Measurements from ENCODE around the gene NKD2.

The NKD2 gene

GRCh38 chr5:1026700-1027621, 18.4 kb downstream of the NKD2 start:
- DNase-seq (ENCODE audit: low spot score): no peak
- H3K27ac ChIP-seq: no peak overlapping the region
- no peak for TF ChIP-seq CTCF (IDR thresholded peaks at IDR 0.05)
- H3K4me3 ChIP-seq: no peak overlapping the region

DNA sequence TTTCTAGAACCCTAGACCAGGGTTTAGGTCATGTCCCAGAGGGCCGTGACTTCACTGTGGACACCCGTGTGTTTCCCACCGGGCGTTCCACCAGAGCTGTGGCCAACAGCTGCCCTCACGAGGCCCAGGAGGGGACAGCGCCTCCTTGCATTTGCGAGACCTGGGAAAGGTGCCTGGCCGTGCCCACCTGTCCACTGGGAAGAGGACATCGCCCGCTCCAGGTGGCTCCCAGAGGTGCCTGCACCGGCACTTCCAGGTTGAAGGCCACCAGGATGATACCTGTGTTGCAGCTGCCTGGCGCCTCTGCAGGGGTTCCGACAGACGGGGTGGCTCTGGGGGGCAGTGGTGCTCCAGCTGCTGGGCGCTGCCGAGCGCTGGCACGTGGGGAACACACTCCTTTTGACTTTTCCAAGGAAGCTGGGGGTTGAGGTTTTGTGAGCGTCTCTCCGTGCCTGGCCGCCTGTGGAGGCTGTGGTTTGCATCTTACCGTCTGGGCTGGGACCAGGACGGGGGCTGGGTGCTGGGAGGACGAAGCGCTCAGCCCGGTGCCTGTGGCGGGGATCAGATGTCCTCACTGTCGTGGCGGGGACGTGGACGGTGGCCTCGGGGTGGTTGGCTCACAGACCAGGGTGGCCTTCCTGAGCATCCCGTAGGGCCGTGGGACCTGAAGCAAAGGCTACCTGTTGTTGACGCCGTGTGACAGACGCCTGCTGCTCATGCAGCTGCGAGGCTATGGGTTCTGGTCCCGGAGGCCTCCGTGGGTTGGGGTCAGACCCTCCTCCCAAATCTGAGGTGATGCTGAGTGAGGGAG, 19.2 kb downstream of the NKD2 start:
- no peak for TF ChIP-seq CTCF (IDR thresholded peaks at IDR 0.05)
- no peak overlapping the region for H3K27ac ChIP-seq

DNA sequence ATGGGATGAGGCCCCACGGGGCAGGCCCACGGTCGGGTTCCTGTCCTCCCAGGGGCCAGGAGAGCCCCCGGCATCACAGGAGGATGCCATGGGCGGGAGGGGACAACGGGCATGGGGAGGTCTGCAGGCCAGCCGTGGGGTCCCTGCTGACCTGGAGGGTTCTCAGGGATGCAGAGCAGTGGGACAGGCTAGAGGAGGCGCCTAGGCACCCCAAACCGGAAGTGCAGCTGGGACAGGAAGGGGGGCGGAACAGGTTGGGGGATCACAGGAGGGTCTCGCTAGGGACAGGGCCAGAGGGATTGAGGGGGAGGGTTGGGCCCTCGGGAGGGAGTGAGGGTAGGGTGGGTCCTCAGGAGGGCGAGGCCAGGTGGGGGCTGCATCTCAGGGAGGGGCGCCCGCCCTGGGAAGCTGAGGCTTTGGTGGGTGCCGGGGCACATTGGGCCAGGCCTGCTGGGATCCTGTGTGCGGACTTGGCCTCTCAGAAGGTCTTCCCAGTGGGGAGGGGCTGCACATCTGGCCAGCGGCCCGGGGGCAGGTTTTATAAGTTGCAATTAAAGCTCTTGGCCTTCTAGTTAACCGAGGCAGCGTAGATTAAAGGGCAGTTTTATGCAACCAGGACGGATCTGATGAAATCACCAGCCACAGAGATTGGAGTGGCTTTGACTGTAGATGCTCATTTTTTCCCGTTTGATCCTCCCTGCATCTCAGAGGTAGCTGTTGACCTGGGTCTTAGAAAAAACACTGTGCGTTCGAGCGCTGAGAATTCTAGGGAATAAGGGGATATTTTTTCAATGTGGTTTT, 20.1 kb downstream of the NKD2 start:
- H3K4me3 ChIP-seq: no peak overlapping the region
- no peak overlapping the region for H3K27ac ChIP-seq
- no peak for DNase-seq (ENCODE audit: low spot score)
- no peak for TF ChIP-seq CTCF (IDR thresholded peaks at IDR 0.05)

More for the DNA sequence above, 19.2 kb downstream of the NKD2 start:
- no peak overlapping the region for H3K4me3 ChIP-seq
- DNase-seq (ENCODE audit: low spot score): no peak

DNA sequence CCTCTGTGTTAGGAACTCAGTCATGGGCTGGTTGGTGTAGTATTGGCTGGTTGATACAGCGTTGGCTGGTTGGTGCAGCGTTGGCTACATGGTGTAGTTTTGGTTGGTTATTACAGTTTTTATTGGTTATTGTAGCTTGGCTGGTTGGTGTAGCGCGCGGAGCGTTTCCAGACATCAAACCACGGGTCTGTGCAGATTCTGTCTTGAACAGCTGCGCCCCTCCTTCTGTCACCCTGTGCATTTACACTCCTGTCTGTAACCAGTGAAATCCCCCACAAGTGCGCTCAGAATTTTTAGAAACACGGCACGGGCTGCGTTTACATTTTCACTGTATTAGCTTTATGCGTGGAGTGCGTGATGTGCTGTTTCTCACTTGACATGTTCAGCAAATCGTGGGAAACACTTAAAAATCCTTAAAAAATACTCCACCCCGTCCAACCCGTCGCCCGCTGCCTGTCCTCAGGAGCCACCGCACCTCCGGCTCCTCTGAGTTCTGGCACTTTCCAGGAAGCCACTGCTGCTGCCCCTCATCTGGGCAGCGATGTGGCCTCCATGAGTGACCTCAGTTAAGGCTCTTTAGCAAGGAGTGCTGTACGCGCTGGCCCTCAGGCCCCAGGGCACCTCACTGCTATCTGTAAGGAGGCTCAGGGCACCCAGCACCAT, 20.8 kb downstream of the NKD2 start:
- H3K27ac ChIP-seq: no peak overlapping the region
- DNase-seq (ENCODE audit: low spot score): no peak
- no peak for TF ChIP-seq CTCF (IDR thresholded peaks at IDR 0.05)

DNA sequence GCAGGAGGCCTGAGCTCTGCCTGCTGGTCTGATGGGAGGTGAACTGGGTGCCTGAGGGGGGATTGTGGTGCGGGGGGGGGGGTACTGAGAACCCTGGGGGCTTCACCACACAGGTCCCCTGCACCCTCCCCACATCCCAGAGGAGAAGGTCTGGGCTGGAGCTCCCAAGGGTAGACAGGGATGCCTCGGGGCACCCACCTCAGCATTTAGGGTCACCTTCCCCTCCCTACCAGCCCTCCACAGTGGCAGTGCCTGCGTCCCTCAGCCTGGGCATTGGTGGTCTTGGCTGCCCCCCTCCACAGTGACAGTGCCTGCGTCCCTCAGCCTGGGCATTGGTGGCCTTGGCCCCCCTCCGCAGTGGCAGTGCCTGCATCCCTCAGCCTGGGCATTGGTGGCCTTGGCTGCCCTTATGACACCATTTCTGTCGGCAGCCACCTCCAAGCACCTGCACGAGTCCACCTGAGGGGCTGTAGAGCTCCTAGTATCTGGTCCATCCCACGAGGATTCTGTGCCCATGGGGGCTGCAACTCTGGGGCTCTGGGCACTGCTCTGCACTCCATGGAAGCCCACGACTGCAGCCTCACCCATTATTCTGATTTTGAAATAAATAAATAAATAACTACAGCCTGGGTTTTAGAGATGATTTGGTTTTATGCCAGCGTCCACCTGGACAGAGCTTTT, 21.5 kb downstream of the NKD2 start:
- no peak for DNase-seq (ENCODE audit: low spot score)
- no peak overlapping the region for H3K27ac ChIP-seq
- no peak for TF ChIP-seq CTCF (IDR thresholded peaks at IDR 0.05)
- H3K4me3 ChIP-seq: no peak overlapping the region

More for the DNA sequence above, 20.8 kb downstream of the NKD2 start:
- H3K4me3 ChIP-seq: no peak overlapping the region

DNA sequence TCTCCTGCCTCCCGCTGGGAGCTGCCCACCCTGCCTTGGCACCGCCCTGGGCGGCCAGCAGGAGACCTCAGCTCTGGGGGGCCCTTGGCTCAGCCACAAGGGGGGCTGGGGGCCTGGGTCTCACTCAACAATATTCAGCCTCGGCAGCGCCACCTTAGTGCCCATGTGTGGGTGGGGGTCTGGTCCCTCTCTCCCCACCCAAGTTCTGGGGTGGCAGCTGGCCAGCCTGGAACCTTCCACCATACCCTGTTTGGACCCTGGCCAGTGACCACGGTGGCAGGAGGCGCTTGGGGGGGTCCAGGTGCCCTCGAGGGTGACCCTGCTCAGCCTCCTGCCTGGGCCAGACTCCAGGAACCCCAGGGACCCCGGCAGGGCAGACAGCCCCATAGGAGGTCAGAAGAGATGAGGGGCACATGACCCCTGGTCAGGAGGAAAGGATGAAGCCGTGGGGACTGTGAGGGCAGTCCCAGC, 22.2 kb downstream of the NKD2 start:
- no peak for DNase-seq (ENCODE audit: low spot score)
- TF ChIP-seq CTCF (IDR thresholded peaks at IDR 0.05): no peak
- H3K27ac ChIP-seq: no peak overlapping the region

More for the DNA sequence above, 22.2 kb downstream of the NKD2 start:
- H3K4me3 ChIP-seq: no peak overlapping the region

Data from coronary artery (tissue), 2 donors.